ENCODE measurements around the gene LEF1.
A peak's percentile ranks its signal among the peaks of the same experiment; 100 is the strongest.

LEF1 gene

GRCh38 chr4:108107729-108108382 is 60.9 kb downstream of the LEF1 start:
- DNase-seq, result no peak

- DNase-seq, result no peak
These were observed 61.6 kb downstream of the LEF1 start for GRCh38 chr4:108107101-108107500.

GRCh38 chr4:108106186-108106585 is 62.5 kb downstream of the LEF1 start:
- no peak for DNase-seq

- DNase-seq, result no peak
These were observed 65.5 kb downstream of the LEF1 start for GRCh38 chr4:108103099-108103862.

- DNase-seq, result no peak
These were observed 67.9 kb downstream of the LEF1 start for GRCh38 chr4:108100827-108101226.

- DNase-seq, result no peak
These were observed 68.9 kb downstream of the LEF1 start for GRCh38 chr4:108099838-108100237.

- no peak for DNase-seq
These were observed 70.7 kb downstream of the LEF1 start for GRCh38 chr4:108097990-108098553.

- DNase-seq, result no peak
These were observed 73.7 kb downstream of the LEF1 start for GRCh38 chr4:108094923-108095482.

- DNase-seq, result no peak
These were observed 74.6 kb downstream of the LEF1 start for GRCh38 chr4:108094131-108094530.

GRCh38 chr4:108092288-108092687 is 76.4 kb downstream of the LEF1 start:
- no peak for DNase-seq

- no peak for DNase-seq
These were observed 81.3 kb downstream of the LEF1 start for GRCh38 chr4:108087293-108087967.

- DNase-seq, result no peak
These were observed 87.5 kb downstream of the LEF1 start for GRCh38 chr4:108081256-108081655.

- no peak for DNase-seq
These were observed 88.0 kb downstream of the LEF1 start for GRCh38 chr4:108080747-108081146.

GRCh38 chr4:108078024-108078733 is 90.6 kb downstream of the LEF1 start:
- no peak for DNase-seq

- DNase-seq, result no peak
These were observed 96.4 kb downstream of the LEF1 start for GRCh38 chr4:108072300-108072699.

GRCh38 chr4:108070775-108071174 is 98.0 kb downstream of the LEF1 start:
- no peak for DNase-seq

- no peak for DNase-seq
These were observed 100.3 kb downstream of the LEF1 start for GRCh38 chr4:108068442-108068841.

- no peak for DNase-seq
These were observed 107.9 kb downstream of the LEF1 start for GRCh38 chr4:108060686-108061321.

- peak; percentile 31 for DNase-seq
These were observed 108.6 kb downstream of the LEF1 start for GRCh38 chr4:108060164-108060563.

- peak; percentile 67 for DNase-seq
These were observed 109.9 kb downstream of the LEF1 start for GRCh38 chr4:108058685-108059440.

GRCh38 chr4:108056418-108056817 is 112.3 kb downstream of the LEF1 start:
- no peak for DNase-seq
